Esophagus squamous epithelium (tissue), 4 donors: ENCODE results near the gene EPS8.

ENCODE experiments used
- CTCF ChIP-seq, 6 experiments: fragments of 450-650 bp in 4 of 6; fragments of 200-600 bp in 2 of 6; sonication (generic) in 2 of 6; IDR thresholded peaks; one replicate each; pipeline ENCODE4 v1.5.1; 2016 to 2019; ENCODE audit warnings: antibody characterized with exemption in 6 of 6, mild to moderate bottlenecking in 4 of 6, moderate library complexity in 4 of 6
- POLR2A ChIP-seq, 4 donors: fragments of 450-650 bp; IDR thresholded peaks; one replicate each; pipeline ENCODE4 v1.6.1; 2017; ENCODE audit warnings: antibody characterized with exemption in 4 of 4, mild to moderate bottlenecking in 4 of 4, moderate library complexity in 3 of 4

DNA sequence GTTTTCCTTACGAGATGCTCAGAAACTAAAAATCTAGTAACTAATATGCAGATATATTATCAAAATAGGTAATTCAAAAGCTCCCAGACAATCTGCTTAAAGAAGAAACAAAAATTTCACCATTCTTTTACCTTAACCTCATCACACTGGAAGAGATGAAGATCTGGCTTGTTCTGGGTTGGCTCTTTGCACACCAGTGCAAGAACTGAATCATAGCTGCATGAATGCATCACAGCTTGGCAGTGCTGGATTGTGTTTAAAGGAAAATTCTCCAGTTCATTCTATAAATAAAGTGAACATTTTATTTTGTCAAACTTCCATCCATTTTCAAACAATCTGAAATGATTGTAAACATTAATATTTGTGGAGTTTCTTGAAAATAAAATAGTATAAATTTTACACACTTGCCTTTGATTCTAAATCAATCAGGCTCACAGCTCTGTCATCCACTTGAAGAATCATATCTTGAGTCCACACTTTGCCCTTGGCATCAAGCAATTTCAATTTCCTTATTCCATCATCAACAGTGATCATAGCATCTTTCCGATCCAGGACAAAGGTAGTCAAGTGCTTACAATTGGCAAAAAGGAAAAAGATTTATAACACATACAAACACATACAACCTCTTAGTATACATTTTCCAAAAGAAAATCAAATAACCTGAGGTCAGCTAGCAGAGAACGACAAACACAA is 119.8 kb downstream of the EPS8 start:
- no peak for TF ChIP-seq CTCF (IDR thresholded peaks at IDR 0.05)
- TF ChIP-seq POLR2A (IDR thresholded peaks at IDR 0.05), result no peak
